DND-41 (cell line): ENCODE results near the gene GPC6.

Experiments
- EZH2 ChIP-seq: IDR thresholded peaks from 3 replicates; pipeline ENCODE4 v1.6.1; 2012; ENCODE audit warnings: borderline replicate concordance, low read depth, mild to moderate bottlenecking, moderate library complexity, low read length, inconsistent platforms; ENCODE audit not compliant: severe bottlenecking
- TF ChIP-seq, protein P1 (sequence below): IDR thresholded peaks from 2 replicates; pipeline ENCODE4 v1.5.1; 2012; ENCODE audit warnings: borderline replicate concordance, low read length, moderate library complexity, mild to moderate bottlenecking; ENCODE audit not compliant: poor library complexity, severe bottlenecking; ENCODE audit errors: extremely low read depth

DNA sequence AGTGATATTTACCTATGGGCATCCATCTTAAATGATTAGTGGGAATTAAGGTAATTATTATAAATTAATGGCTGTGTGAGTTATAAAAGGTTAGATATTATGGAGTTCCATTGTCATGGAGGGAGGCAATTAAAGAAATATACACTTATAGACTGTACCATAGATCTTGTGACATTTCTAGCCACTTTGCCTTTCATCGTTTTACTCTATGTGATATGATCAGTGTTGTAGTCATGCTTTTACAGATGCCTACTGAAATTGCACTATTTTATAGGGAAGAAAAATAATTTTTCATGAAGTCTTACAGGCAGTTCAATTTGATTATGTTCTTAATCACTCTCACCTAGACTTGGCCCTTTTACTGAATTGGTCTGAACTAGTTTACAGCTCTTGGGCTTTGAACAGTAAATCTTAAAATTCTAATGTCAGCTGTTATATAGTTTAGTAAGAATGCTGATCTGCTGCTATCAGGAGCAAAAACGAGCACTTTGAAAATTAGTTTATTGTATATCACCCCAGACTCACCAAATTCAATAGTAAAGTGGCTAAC is 301.2 kb downstream of the GPC6 start:
- TF ChIP-seq, protein P1, sequence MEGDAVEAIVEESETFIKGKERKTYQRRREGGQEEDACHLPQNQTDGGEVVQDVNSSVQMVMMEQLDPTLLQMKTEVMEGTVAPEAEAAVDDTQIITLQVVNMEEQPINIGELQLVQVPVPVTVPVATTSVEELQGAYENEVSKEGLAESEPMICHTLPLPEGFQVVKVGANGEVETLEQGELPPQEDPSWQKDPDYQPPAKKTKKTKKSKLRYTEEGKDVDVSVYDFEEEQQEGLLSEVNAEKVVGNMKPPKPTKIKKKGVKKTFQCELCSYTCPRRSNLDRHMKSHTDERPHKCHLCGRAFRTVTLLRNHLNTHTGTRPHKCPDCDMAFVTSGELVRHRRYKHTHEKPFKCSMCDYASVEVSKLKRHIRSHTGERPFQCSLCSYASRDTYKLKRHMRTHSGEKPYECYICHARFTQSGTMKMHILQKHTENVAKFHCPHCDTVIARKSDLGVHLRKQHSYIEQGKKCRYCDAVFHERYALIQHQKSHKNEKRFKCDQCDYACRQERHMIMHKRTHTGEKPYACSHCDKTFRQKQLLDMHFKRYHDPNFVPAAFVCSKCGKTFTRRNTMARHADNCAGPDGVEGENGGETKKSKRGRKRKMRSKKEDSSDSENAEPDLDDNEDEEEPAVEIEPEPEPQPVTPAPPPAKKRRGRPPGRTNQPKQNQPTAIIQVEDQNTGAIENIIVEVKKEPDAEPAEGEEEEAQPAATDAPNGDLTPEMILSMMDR = no peak
- TF ChIP-seq EZH2 = no peak
